ENCODE measurements around the gene ASAH2. TPM values are rescaled to one million over a fixed set of nuclear protein-coding genes. Genes with fewer than 3 reads are reported as not detected.
A peak's percentile ranks its signal among the peaks of the same experiment; 100 is the strongest.

The ASAH2 gene
- polyA plus RNA-seq, 4 donors, result 3.8 to 32.2 (median 14.1) TPM

GRCh38 chr10:50226610-50227009 lies 24.7 kb downstream of the ASAH2 start:
- 24 to 56% (median 29%) methylated on average over 1 of the region's 1 CpG for WGBS, 3 donors
- no peaks in the 10 kb centered on the region for H3K4me1 ChIP-seq (ENCODE audit: control insufficient read depth in 3 of 3, insufficient read depth in 2 of 3, low read depth in 1 of 3, low read length in 2 of 3)

GRCh38 chr10:50224330-50224952 lies 26.9 kb downstream of the ASAH2 start:
- Histone ChIP-seq H3K4me3 (ENCODE audit: low read depth in 1 of 3, low read length in 3 of 3) (no peak overlapping the region), H3K9me3 (ENCODE audit: control insufficient read depth in 2 of 2, insufficient read depth in 1 of 2, low read depth in 1 of 2, low read length in 1 of 2) (no peaks in the 10 kb centered on the region), H3K27me3 (ENCODE audit: control insufficient read depth in 3 of 3, insufficient read depth in 3 of 3, low read length in 3 of 3) (no peaks in the 10 kb centered on the region), H3K4me1 (ENCODE audit: control insufficient read depth in 3 of 3, insufficient read depth in 2 of 3, low read depth in 1 of 3, low read length in 2 of 3) (no peaks in the 10 kb centered on the region), H3K36me3 (ENCODE audit: control insufficient read depth in 3 of 3, insufficient read depth in 2 of 3, low read depth in 1 of 3, low read length in 3 of 3) (peaks cover 0 to 3% (median 0%) of the 10 kb centered on the region in 3 donors), H3K27ac (ENCODE audit: low read depth in 1 of 3, low read length in 2 of 3) (no peak overlapping the region)
- 22 to 33% (median 24%) methylated on average over 6 of the region's 6 CpGs for WGBS, 3 donors
- DNase-seq (peak; percentile 52 to 74), FAIRE-seq (no peak)

More at GRCh38 chr10:50226610-50227009, 24.7 kb downstream of the ASAH2 start:
- H3K27me3 ChIP-seq (ENCODE audit: control insufficient read depth in 3 of 3, insufficient read depth in 3 of 3, low read length in 3 of 3), result no peaks in the 10 kb centered on the region
- FAIRE-seq, result peak; percentile 55
- no peak overlapping the region for H3K4me3 ChIP-seq (ENCODE audit: low read depth in 1 of 3, low read length in 3 of 3)
- no peaks in the 10 kb centered on the region for H3K9me3 ChIP-seq (ENCODE audit: control insufficient read depth in 2 of 2, insufficient read depth in 1 of 2, low read depth in 1 of 2, low read length in 1 of 2)
- no peak overlapping the region for H3K27ac ChIP-seq (ENCODE audit: low read depth in 1 of 3, low read length in 2 of 3)
- peaks cover 0 to 5% (median 0%) of the 10 kb centered on the region in 3 donors for H3K36me3 ChIP-seq (ENCODE audit: control insufficient read depth in 3 of 3, insufficient read depth in 2 of 3, low read depth in 1 of 3, low read length in 3 of 3)
- DNase-seq, result no peak

- FAIRE-seq (no peak), DNase-seq (no peak)
- WGBS, 3 donors, result 91 to 98% (median 95%) methylated on average over 2 of the region's 2 CpGs
These were observed 29.1 kb downstream of the ASAH2 start for GRCh38 chr10:50222199-50222598.

GRCh38 chr10:50221470-50221869 lies 29.8 kb downstream of the ASAH2 start:
- Histone ChIP-seq H3K4me3 (ENCODE audit: low read depth in 1 of 3, low read length in 3 of 3) (no peak overlapping the region), H3K9me3 (ENCODE audit: control insufficient read depth in 2 of 2, insufficient read depth in 1 of 2, low read depth in 1 of 2, low read length in 1 of 2) (no peaks in the 10 kb centered on the region), H3K36me3 (ENCODE audit: control insufficient read depth in 3 of 3, insufficient read depth in 2 of 3, low read depth in 1 of 3, low read length in 3 of 3) (peaks cover 0 to 3% (median 3%) of the 10 kb centered on the region in 3 donors), H3K4me1 (ENCODE audit: control insufficient read depth in 3 of 3, insufficient read depth in 2 of 3, low read depth in 1 of 3, low read length in 2 of 3) (peaks cover 0 to 3% (median 0%) of the 10 kb centered on the region in 3 donors), H3K27ac (ENCODE audit: low read depth in 1 of 3, low read length in 2 of 3) (no peak overlapping the region), H3K27me3 (ENCODE audit: control insufficient read depth in 3 of 3, insufficient read depth in 3 of 3, low read length in 3 of 3) (no peaks in the 10 kb centered on the region)
- 85 to 97% (median 86%) methylated on average over 1 of the region's 1 CpG for WGBS, 3 donors
- no peak for DNase-seq
- no peak for FAIRE-seq

More at GRCh38 chr10:50222199-50222598, 29.1 kb downstream of the ASAH2 start:
- Histone ChIP-seq H3K9me3 (ENCODE audit: control insufficient read depth in 2 of 2, insufficient read depth in 1 of 2, low read depth in 1 of 2, low read length in 1 of 2) (no peaks in the 10 kb centered on the region), H3K27me3 (ENCODE audit: control insufficient read depth in 3 of 3, insufficient read depth in 3 of 3, low read length in 3 of 3) (no peaks in the 10 kb centered on the region), H3K4me1 (ENCODE audit: control insufficient read depth in 3 of 3, insufficient read depth in 2 of 3, low read depth in 1 of 3, low read length in 2 of 3) (peaks cover 0 to 3% (median 0%) of the 10 kb centered on the region in 3 donors), H3K36me3 (ENCODE audit: control insufficient read depth in 3 of 3, insufficient read depth in 2 of 3, low read depth in 1 of 3, low read length in 3 of 3) (peaks cover 0 to 2% (median 0%) of the 10 kb centered on the region in 3 donors), H3K27ac (ENCODE audit: low read depth in 1 of 3, low read length in 2 of 3) (no peak overlapping the region), H3K4me3 (ENCODE audit: low read depth in 1 of 3, low read length in 3 of 3) (no peak overlapping the region)

- DNase-seq, result peak in 1 of 2 donors; percentile 43
- FAIRE-seq, result no peak
These were observed 31.7 kb downstream of the ASAH2 start for GRCh38 chr10:50219646-50220045.

GRCh38 chr10:50219200-50219599 lies 32.1 kb downstream of the ASAH2 start:
- Histone ChIP-seq H3K9me3 (ENCODE audit: control insufficient read depth in 2 of 2, insufficient read depth in 1 of 2, low read depth in 1 of 2, low read length in 1 of 2) (no peaks in the 10 kb centered on the region), H3K36me3 (ENCODE audit: control insufficient read depth in 3 of 3, insufficient read depth in 2 of 3, low read depth in 1 of 3, low read length in 3 of 3) (peaks cover 0 to 5% (median 3%) of the 10 kb centered on the region in 3 donors), H3K4me1 (ENCODE audit: control insufficient read depth in 3 of 3, insufficient read depth in 2 of 3, low read depth in 1 of 3, low read length in 2 of 3) (peaks cover 0 to 3% (median 0%) of the 10 kb centered on the region in 3 donors), H3K4me3 (ENCODE audit: low read depth in 1 of 3, low read length in 3 of 3) (no peak overlapping the region), H3K27ac (ENCODE audit: low read depth in 1 of 3, low read length in 2 of 3) (peak overlapping the region in 1 of 3 donors; percentile 27), H3K27me3 (ENCODE audit: control insufficient read depth in 3 of 3, insufficient read depth in 3 of 3, low read length in 3 of 3) (no peaks in the 10 kb centered on the region)
- WGBS, 3 donors, result 82 to 90% (median 84%) methylated on average over 2 of the region's 2 CpGs
- no peak for FAIRE-seq
- DNase-seq, result no peak

More at GRCh38 chr10:50219646-50220045, 31.7 kb downstream of the ASAH2 start:
- Histone ChIP-seq H3K4me3 (ENCODE audit: low read depth in 1 of 3, low read length in 3 of 3) (no peak overlapping the region), H3K27ac (ENCODE audit: low read depth in 1 of 3, low read length in 2 of 3) (no peak overlapping the region), H3K9me3 (ENCODE audit: control insufficient read depth in 2 of 2, insufficient read depth in 1 of 2, low read depth in 1 of 2, low read length in 1 of 2) (no peaks in the 10 kb centered on the region), H3K27me3 (ENCODE audit: control insufficient read depth in 3 of 3, insufficient read depth in 3 of 3, low read length in 3 of 3) (no peaks in the 10 kb centered on the region), H3K36me3 (ENCODE audit: control insufficient read depth in 3 of 3, insufficient read depth in 2 of 3, low read depth in 1 of 3, low read length in 3 of 3) (peaks cover 0 to 5% (median 3%) of the 10 kb centered on the region in 3 donors), H3K4me1 (ENCODE audit: control insufficient read depth in 3 of 3, insufficient read depth in 2 of 3, low read depth in 1 of 3, low read length in 2 of 3) (peaks cover 0 to 3% (median 0%) of the 10 kb centered on the region in 3 donors)
- 72 to 92% (median 85%) methylated on average over 2 of the region's 2 CpGs for WGBS, 3 donors

GRCh38 chr10:50216894-50217293 lies 34.4 kb downstream of the ASAH2 start:
- Histone ChIP-seq H3K27ac (ENCODE audit: low read depth in 1 of 3, low read length in 2 of 3) (no peak overlapping the region), H3K27me3 (ENCODE audit: control insufficient read depth in 3 of 3, insufficient read depth in 3 of 3, low read length in 3 of 3) (no peaks in the 10 kb centered on the region), H3K36me3 (ENCODE audit: control insufficient read depth in 3 of 3, insufficient read depth in 2 of 3, low read depth in 1 of 3, low read length in 3 of 3) (peaks cover 0 to 5% (median 3%) of the 10 kb centered on the region in 3 donors), H3K4me1 (ENCODE audit: control insufficient read depth in 3 of 3, insufficient read depth in 2 of 3, low read depth in 1 of 3, low read length in 2 of 3) (peaks cover 0 to 3% (median 0%) of the 10 kb centered on the region in 3 donors), H3K4me3 (ENCODE audit: low read depth in 1 of 3, low read length in 3 of 3) (no peak overlapping the region), H3K9me3 (ENCODE audit: control insufficient read depth in 2 of 2, insufficient read depth in 1 of 2, low read depth in 1 of 2, low read length in 1 of 2) (no peaks in the 10 kb centered on the region)
- DNase-seq (no peak), FAIRE-seq (no peak)
- 85 to 89% (median 86%) methylated on average over 3 of the region's 3 CpGs for WGBS, 3 donors

GRCh38 chr10:50216418-50216817 lies 34.9 kb downstream of the ASAH2 start:
- FAIRE-seq, result no peak
- no peak overlapping the region for H3K4me3 ChIP-seq (ENCODE audit: low read depth in 1 of 3, low read length in 3 of 3)
- peaks cover 0 to 7% (median 3%) of the 10 kb centered on the region in 3 donors for H3K36me3 ChIP-seq (ENCODE audit: control insufficient read depth in 3 of 3, insufficient read depth in 2 of 3, low read depth in 1 of 3, low read length in 3 of 3)
- peaks cover 0 to 3% (median 0%) of the 10 kb centered on the region in 3 donors for H3K4me1 ChIP-seq (ENCODE audit: control insufficient read depth in 3 of 3, insufficient read depth in 2 of 3, low read depth in 1 of 3, low read length in 2 of 3)
- no peaks in the 10 kb centered on the region for H3K9me3 ChIP-seq (ENCODE audit: control insufficient read depth in 2 of 2, insufficient read depth in 1 of 2, low read depth in 1 of 2, low read length in 1 of 2)
- DNase-seq, result no peak
- no peak overlapping the region for H3K27ac ChIP-seq (ENCODE audit: low read depth in 1 of 3, low read length in 2 of 3)
- H3K27me3 ChIP-seq (ENCODE audit: control insufficient read depth in 3 of 3, insufficient read depth in 3 of 3, low read length in 3 of 3), result no peaks in the 10 kb centered on the region
